ENCODE data around the gene FKBP5.

The FKBP5 gene

DNA sequence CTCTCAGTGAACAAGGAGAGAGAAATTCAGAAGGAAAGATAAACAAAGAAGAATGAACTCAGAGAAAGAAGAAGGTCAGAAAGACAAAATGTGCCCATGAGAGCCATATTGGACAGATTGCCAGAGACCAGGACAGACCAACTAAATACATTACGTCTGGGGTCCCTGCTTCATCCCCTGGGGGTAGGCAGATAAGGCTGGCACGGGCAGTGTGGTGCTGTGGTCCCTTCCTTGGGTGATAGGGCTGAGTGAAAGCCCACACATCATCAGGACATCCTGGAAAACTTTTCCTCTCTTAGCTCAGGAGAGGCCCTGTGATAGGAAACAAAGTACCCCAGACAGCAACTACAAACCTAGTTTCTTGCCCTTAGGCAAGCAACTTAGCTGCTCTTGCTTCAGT, 34.9 kb upstream of the FKBP5 start:
- TF ChIP-seq, protein P1, sequence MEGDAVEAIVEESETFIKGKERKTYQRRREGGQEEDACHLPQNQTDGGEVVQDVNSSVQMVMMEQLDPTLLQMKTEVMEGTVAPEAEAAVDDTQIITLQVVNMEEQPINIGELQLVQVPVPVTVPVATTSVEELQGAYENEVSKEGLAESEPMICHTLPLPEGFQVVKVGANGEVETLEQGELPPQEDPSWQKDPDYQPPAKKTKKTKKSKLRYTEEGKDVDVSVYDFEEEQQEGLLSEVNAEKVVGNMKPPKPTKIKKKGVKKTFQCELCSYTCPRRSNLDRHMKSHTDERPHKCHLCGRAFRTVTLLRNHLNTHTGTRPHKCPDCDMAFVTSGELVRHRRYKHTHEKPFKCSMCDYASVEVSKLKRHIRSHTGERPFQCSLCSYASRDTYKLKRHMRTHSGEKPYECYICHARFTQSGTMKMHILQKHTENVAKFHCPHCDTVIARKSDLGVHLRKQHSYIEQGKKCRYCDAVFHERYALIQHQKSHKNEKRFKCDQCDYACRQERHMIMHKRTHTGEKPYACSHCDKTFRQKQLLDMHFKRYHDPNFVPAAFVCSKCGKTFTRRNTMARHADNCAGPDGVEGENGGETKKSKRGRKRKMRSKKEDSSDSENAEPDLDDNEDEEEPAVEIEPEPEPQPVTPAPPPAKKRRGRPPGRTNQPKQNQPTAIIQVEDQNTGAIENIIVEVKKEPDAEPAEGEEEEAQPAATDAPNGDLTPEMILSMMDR (IDR thresholded peaks at IDR 0.05; ENCODE audit: insufficient read depth, low read length): no peak
- TF ChIP-seq SPI1 (IDR thresholded peaks at IDR 0.05; ENCODE audit: borderline replicate concordance, low read depth) (no peak), POLR2AphosphoS5 (IDR thresholded peaks at IDR 0.05; ENCODE audit: low read depth) (no peak), GABPA (IDR thresholded peaks at IDR 0.05; ENCODE audit: low read depth) (no peak)
- TF ChIP-seq, protein P2, sequence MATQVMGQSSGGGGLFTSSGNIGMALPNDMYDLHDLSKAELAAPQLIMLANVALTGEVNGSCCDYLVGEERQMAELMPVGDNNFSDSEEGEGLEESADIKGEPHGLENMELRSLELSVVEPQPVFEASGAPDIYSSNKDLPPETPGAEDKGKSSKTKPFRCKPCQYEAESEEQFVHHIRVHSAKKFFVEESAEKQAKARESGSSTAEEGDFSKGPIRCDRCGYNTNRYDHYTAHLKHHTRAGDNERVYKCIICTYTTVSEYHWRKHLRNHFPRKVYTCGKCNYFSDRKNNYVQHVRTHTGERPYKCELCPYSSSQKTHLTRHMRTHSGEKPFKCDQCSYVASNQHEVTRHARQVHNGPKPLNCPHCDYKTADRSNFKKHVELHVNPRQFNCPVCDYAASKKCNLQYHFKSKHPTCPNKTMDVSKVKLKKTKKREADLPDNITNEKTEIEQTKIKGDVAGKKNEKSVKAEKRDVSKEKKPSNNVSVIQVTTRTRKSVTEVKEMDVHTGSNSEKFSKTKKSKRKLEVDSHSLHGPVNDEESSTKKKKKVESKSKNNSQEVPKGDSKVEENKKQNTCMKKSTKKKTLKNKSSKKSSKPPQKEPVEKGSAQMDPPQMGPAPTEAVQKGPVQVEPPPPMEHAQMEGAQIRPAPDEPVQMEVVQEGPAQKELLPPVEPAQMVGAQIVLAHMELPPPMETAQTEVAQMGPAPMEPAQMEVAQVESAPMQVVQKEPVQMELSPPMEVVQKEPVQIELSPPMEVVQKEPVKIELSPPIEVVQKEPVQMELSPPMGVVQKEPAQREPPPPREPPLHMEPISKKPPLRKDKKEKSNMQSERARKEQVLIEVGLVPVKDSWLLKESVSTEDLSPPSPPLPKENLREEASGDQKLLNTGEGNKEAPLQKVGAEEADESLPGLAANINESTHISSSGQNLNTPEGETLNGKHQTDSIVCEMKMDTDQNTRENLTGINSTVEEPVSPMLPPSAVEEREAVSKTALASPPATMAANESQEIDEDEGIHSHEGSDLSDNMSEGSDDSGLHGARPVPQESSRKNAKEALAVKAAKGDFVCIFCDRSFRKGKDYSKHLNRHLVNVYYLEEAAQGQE (IDR thresholded peaks at IDR 0.05; ENCODE audit: insufficient replicate concordance, low read depth): no peak
- Histone ChIP-seq H3K27ac (replicated peaks) (no peak overlapping the region), H3K4me3 (replicated peaks; ENCODE audit: insufficient read depth, low read length) (no peak overlapping the region), H3K27me3 (ENCODE audit: insufficient read depth, poor library complexity, severe bottlenecking) (no peaks in the 10 kb centered on the region)
- DNase-seq (ENCODE audit: low read depth in 1 of 2, low spot score in 1 of 2): no peak

DNA sequence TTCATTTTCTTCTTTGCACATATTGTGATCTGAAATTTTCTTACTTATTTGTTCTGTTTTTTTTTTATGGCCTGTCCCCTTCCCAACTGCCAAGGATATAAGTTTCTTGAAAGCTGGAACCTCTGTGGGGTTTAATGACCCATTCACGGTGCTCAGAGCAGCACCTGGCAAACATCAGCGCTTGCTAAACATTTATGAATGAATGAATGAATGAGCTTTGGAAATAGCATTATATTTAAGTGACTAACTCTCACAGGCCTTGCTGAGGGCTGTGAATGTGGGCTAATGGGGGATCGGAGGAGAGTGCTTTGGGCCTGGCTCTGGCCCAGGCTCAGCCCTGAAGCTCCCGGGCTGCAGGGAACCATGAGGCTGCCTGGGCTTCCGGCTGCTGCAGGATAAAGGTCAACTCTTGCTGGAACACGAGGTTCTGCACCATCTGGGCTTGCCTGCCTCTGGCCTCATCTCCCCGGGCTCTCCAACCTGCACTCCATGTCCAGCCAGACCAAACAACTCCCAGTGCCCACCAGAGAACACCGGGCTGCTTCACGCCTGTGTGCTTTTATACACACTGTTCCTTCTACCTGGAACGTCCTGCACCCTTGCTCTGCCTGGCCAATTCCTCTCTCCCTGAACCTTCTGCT, 33.5 kb upstream of the FKBP5 start:
- no peaks in the 10 kb centered on the region for H3K27me3 ChIP-seq (ENCODE audit: insufficient read depth, poor library complexity, severe bottlenecking)
- TF ChIP-seq GABPA (IDR thresholded peaks at IDR 0.05; ENCODE audit: low read depth): no peak
- TF ChIP-seq, protein P1 (IDR thresholded peaks at IDR 0.05; ENCODE audit: insufficient read depth, low read length): no peak
- TF ChIP-seq, protein P2 (IDR thresholded peaks at IDR 0.05; ENCODE audit: insufficient replicate concordance, low read depth): no peak
- no peak for TF ChIP-seq SPI1 (IDR thresholded peaks at IDR 0.05; ENCODE audit: borderline replicate concordance, low read depth)
- no peak for TF ChIP-seq POLR2AphosphoS5 (IDR thresholded peaks at IDR 0.05; ENCODE audit: low read depth)
- H3K4me3 ChIP-seq (replicated peaks; ENCODE audit: insufficient read depth, low read length): no peak overlapping the region
- no peak overlapping the region for H3K27ac ChIP-seq (replicated peaks)
- DNase-seq (ENCODE audit: low read depth in 1 of 2, low spot score in 1 of 2): no peak

DNA sequence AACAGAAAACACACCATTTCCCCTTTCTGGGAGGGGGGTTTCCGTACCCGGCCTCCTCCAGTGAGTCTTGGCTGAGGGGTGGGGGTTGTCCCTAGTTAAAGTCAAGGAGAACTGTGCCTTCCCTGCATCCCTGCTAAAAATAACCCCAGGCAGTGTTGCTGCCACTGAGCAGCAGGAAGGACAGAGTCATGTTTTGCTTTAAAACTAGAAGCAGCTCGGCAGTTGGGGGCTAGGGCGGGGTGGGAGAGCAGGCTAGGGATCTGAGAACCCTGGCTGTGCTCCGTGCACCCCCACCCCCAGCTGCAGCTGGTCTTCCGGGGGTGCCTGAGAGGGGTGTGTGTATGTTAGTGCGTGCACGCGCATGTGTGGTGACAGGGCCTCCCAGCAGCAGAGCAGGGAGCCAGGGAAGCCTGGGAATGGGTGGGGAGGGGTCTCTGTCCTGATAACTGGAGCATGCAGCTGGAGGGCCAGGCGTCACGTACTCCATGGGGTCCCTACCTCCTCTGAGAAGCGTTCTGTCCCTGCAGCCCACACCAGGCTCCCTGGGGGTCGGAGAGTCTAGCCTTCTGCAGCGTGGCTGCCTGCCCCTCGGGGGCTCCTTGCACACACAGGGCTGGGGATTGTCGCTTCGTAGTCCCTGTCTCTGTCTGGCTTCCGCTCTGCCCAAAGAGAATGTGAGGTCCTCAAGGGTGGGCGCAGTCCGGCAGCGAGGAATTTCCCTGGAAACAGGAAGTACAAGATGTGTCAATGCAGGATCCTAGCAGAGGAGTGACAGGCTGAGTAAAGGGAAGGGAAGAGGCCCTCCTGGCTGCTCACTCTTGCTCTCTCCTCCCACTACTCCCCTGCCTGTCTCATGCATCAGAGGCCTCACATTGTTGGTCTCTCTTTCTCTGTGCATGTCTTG, 31.4 kb upstream of the FKBP5 start:
- Histone ChIP-seq H3K27ac (replicated peaks) (peak overlapping the region; percentile 73), H3K27me3 (ENCODE audit: insufficient read depth, poor library complexity, severe bottlenecking) (no peaks in the 10 kb centered on the region), H3K4me3 (replicated peaks; ENCODE audit: insufficient read depth, low read length) (peak overlapping the region; percentile 22)
- TF ChIP-seq POLR2AphosphoS5 (IDR thresholded peaks at IDR 0.05; ENCODE audit: low read depth) (peak; percentile 48; the same call in 1 of the 2 replicates), GABPA (IDR thresholded peaks at IDR 0.05; ENCODE audit: low read depth) (no peak), SPI1 (IDR thresholded peaks at IDR 0.05; ENCODE audit: borderline replicate concordance, low read depth) (peak; percentile 85)
- TF ChIP-seq, protein P1 (IDR thresholded peaks at IDR 0.05; ENCODE audit: insufficient read depth, low read length): no peak
- TF ChIP-seq, protein P2 (IDR thresholded peaks at IDR 0.05; ENCODE audit: insufficient replicate concordance, low read depth): no peak
- DNase-seq (ENCODE audit: low read depth in 1 of 2, low spot score in 1 of 2): peak; percentile 56 to 73
